Loucy (cell line): ENCODE results near the gene ERCC6L2.

Experiments
- EZH2phosphoT487 ChIP-seq: fragments of 200-600 bp; IDR thresholded peaks from 2 replicates; pipeline ENCODE4 v1.6.1; 2018; ENCODE audit warnings: antibody characterized with exemption, mild to moderate bottlenecking, moderate library complexity, borderline replicate concordance
- TF ChIP-seq, protein P1 (sequence below): fragments of 200-600 bp; sonication (generic); conservative IDR thresholded peaks from 2 replicates; pipeline ENCODE4 v1.5.1; 2014; ENCODE audit warnings: mild to moderate bottlenecking, antibody characterized with exemption, low read length

DNA sequence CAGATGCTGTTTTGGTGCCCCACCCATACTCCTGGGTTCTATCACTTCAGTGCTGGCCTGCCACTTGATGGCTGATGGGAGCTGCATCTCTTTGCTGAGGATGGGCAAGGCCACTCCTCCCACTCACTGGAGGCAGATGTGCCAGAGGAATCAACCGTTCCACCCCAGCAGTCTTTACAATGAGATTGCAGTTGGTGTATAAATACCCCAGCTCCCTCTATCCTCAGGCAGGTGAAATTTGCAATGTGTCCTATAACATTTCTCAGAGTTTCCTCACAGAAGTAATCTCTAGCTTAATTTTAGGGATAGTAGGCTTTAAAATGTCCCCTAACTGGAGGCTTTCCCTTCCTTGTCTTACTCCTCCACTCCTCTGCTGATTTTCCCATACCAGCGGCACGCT, 36.5 kb upstream of the ERCC6L2 start:
- TF ChIP-seq, protein P1, sequence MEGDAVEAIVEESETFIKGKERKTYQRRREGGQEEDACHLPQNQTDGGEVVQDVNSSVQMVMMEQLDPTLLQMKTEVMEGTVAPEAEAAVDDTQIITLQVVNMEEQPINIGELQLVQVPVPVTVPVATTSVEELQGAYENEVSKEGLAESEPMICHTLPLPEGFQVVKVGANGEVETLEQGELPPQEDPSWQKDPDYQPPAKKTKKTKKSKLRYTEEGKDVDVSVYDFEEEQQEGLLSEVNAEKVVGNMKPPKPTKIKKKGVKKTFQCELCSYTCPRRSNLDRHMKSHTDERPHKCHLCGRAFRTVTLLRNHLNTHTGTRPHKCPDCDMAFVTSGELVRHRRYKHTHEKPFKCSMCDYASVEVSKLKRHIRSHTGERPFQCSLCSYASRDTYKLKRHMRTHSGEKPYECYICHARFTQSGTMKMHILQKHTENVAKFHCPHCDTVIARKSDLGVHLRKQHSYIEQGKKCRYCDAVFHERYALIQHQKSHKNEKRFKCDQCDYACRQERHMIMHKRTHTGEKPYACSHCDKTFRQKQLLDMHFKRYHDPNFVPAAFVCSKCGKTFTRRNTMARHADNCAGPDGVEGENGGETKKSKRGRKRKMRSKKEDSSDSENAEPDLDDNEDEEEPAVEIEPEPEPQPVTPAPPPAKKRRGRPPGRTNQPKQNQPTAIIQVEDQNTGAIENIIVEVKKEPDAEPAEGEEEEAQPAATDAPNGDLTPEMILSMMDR, result no peak
- no peak for TF ChIP-seq EZH2phosphoT487
